HuH-7.5 (cell line): ENCODE data around the gene TMPRSS12.
A peak's percentile ranks its signal among the peaks of the same experiment; 100 is the strongest.
"Not testable (repeated sequence)": the region's sequence is repeated elsewhere in the genome, so short reads cannot be mapped to it uniquely, and the experiment has no call there.

Experiments used
- DNase-seq: peaks from one replicate; pipeline ENCODE4 v3.0.0; 2011; ENCODE audit warnings: low spot score

The TMPRSS12 gene

GRCh38 chr12:50859621-50860310, 17.0 kb downstream of the TMPRSS12 start:
- no peak for DNase-seq

- no peak for DNase-seq
These were observed 19.6 kb downstream of the TMPRSS12 start for GRCh38 chr12:50862316-50862715.

- DNase-seq, result no peak
These were observed 22.5 kb downstream of the TMPRSS12 start for GRCh38 chr12:50865266-50865665.

GRCh38 chr12:50868881-50869280, 26.2 kb downstream of the TMPRSS12 start:
- DNase-seq, result not testable (repeated sequence)

- no peak for DNase-seq
These were observed 39.8 kb downstream of the TMPRSS12 start for GRCh38 chr12:50882563-50882962.

- DNase-seq, result no peak
These were observed 44.5 kb downstream of the TMPRSS12 start for GRCh38 chr12:50887191-50887590.

GRCh38 chr12:50888666-50889065, 45.9 kb downstream of the TMPRSS12 start:
- no peak for DNase-seq

- DNase-seq, result no peak
These were observed 51.5 kb downstream of the TMPRSS12 start for GRCh38 chr12:50894241-50894640.

- DNase-seq, result no peak
These were observed 59.0 kb downstream of the TMPRSS12 start for GRCh38 chr12:50901685-50902113.

GRCh38 chr12:50908479-50908878, 65.8 kb downstream of the TMPRSS12 start:
- DNase-seq, result not testable (repeated sequence)

- DNase-seq, result not testable (repeated sequence)
These were observed 69.6 kb downstream of the TMPRSS12 start for GRCh38 chr12:50912361-50912760.

GRCh38 chr12:50913224-50913623, 70.5 kb downstream of the TMPRSS12 start:
- DNase-seq, result no peak

GRCh38 chr12:50914872-50915484, 72.3 kb downstream of the TMPRSS12 start:
- no peak for DNase-seq

- no peak for DNase-seq
These were observed 73.6 kb downstream of the TMPRSS12 start for GRCh38 chr12:50916292-50916691.

GRCh38 chr12:50918584-50919316, 76.0 kb downstream of the TMPRSS12 start:
- DNase-seq, result no peak

GRCh38 chr12:50922820-50923219, 80.1 kb downstream of the TMPRSS12 start:
- DNase-seq, result no peak

GRCh38 chr12:50923361-50924130, 80.8 kb downstream of the TMPRSS12 start:
- no peak for DNase-seq

GRCh38 chr12:50924131-50924438, 81.4 kb downstream of the TMPRSS12 start:
- no peak for DNase-seq

- DNase-seq, result peak; percentile 32
These were observed 82.0 kb downstream of the TMPRSS12 start for GRCh38 chr12:50924439-50925341.

- no peak for DNase-seq
These were observed 82.6 kb downstream of the TMPRSS12 start for GRCh38 chr12:50925342-50925651.

- DNase-seq, result no peak
These were observed 83.2 kb downstream of the TMPRSS12 start for GRCh38 chr12:50925920-50926319.

GRCh38 chr12:50926415-50926814, 83.7 kb downstream of the TMPRSS12 start:
- DNase-seq, result no peak
